Natural killer cell (primary cell): ENCODE measurements around the gene JPH3. TPM values are rescaled to one million over a fixed set of nuclear protein-coding genes. Genes with fewer than 3 reads are reported as not detected.

Source experiments
- ATAC-seq, 3 donors: fragments of 150-1000 bp in 2 of 3; fragments of 200-7000 bp in 1 of 3; cut with Tn5 transposase; 1 replicate in 1 of 3; 2 replicates in 2 of 3; pipeline ENCODE4 v1.10.0; 2021; ENCODE audit warnings: mild to moderate bottlenecking in 2 of 3, moderate library complexity in 2 of 3
- DNase-seq, 2 donors: peaks; one replicate each; pipeline versions ENCODE4 v3.0.0 to v3.0.0-alpha.2; 2013 to 2021; ENCODE audit warnings: mixed read lengths in 1 of 2
- H3K27ac ChIP-seq: one replicate; pipeline ENCODE4 v1.5.1; 2013; ENCODE audit warnings: mild to moderate bottlenecking, low read length
- H3K27me3 ChIP-seq: one replicate; pipeline ENCODE4 v1.6.1; 2013; ENCODE audit warnings: low read length; ENCODE audit not compliant: control insufficient read depth, insufficient read depth
- H3K36me3 ChIP-seq: one replicate; pipeline ENCODE4 v1.6.1; 2013; ENCODE audit warnings: low read length; ENCODE audit not compliant: control insufficient read depth, insufficient read depth
- H3K4me1 ChIP-seq: one replicate; pipeline ENCODE4 v1.6.1; 2013; ENCODE audit warnings: low read length; ENCODE audit not compliant: control insufficient read depth, insufficient read depth
- H3K4me3 ChIP-seq: one replicate; pipeline ENCODE4 v1.5.1; 2013; ENCODE audit warnings: low read length
- H3K9me3 ChIP-seq: one replicate; pipeline ENCODE4 v1.6.1; 2013; ENCODE audit warnings: low read length; ENCODE audit not compliant: control insufficient read depth, insufficient read depth
- H3K27ac Mint-ChIP-seq, 2 donors: one replicate each; pipeline ENCODE4 v1.8.0; 2022; ENCODE audit warnings: mild to moderate bottlenecking in 2 of 2, mixed read lengths in 2 of 2, moderate library complexity in 1 of 2
- H3K27me3 Mint-ChIP-seq, 2 donors: one replicate each; pipeline ENCODE4 v1.8.0; 2022; ENCODE audit warnings: low read depth in 2 of 2, mixed read lengths in 2 of 2
- H3K36me3 Mint-ChIP-seq: one replicate; pipeline ENCODE4 v1.8.0; 2022; ENCODE audit warnings: mixed read lengths
- H3K4me1 Mint-ChIP-seq, 2 donors: one replicate each; pipeline ENCODE4 v1.8.0; 2022; ENCODE audit warnings: mixed read lengths in 2 of 2
- H3K4me3 Mint-ChIP-seq: one replicate; pipeline ENCODE4 v1.8.0; 2022; ENCODE audit warnings: mild to moderate bottlenecking, moderate library complexity, mixed read lengths
- H3K9me3 Mint-ChIP-seq, 2 donors: one replicate each; pipeline ENCODE4 v1.8.0; 2022; ENCODE audit warnings: mixed read lengths in 2 of 2
- WGBS: methylation state at CpG from one replicate; pipeline ENCODE4 v1.1.7; 2013; ENCODE audit warnings: missing lambda C conversion rate; ENCODE audit not compliant: insufficient coverage; 5-methylcytosine and 5-hydroxymethylcytosine counted together
- intact Hi-C: fragments of 100-400 bp; cut with micrococcal nuclease; formaldehyde crosslinking; loops from one replicate; pipeline ENCODE4 v1.14.2; 2022
- total RNA-seq, 4 donors: library from RNA; stranded (reverse); fragments of 120-200 nt in 1 of 4; gene quantifications; one replicate each; pipeline versions ENCODE4 v1.2.3 to v1.2.4, GENCODE V29; 2013 to 2022
- TF ChIP-seq, protein P1 (sequence below): fragments of 200-600 bp; IDR thresholded peaks from one replicate; pipeline ENCODE4 v1.8.0; 2022; ENCODE audit warnings: antibody characterized with exemption

The JPH3 gene
- total RNA-seq, 3 donors from 2014 or later (not counting 1 experiment from before 2014, with no cell fraction given) = not detected

DNA sequence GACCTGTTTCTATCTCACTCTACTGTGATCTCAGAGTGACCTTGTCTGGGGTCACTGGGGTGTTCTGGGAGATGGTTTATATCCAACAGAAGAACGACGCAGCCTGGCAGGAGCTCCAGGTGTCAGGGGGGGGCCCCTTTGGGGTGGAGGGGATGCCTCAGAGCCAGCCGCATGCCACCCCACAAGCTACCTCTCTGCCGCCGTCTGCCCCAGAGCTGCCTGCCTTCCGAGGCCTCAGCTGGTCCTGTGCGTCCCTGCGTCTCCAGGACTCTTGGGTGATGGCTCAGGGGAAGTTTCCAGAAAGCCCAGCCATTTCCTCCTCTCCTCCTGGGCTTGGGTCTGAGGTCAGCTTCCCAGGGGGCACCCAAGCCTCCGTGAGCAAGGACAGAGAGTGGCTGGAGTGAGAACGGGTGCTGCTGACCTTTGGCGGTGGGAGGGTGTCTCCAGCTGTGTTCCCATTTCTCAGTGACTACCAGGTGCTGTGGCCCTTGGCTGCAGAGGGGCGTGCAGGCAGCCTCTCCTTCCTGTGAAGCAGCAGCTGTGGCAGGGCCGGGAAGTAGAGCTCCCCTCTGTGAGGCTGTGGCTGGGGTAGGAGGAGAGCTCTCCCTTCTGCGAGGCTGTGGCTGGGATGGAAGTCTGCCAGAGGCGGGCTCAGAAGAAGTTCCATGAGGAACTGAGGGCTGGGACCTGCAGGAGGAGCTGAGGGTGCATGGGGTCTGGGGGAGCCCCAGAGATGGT, 19.8 kb downstream of the JPH3 start:
- no peaks in the 10 kb centered on the region for H3K9me3 Mint-ChIP-seq
- intact Hi-C loops = no loop called here
- DNase-seq (no peak), ATAC-seq (no peak)
- WGBS = 48% methylated on average over 13 of the region's 15 CpGs
- peaks cover 0 to 4% of the 10 kb centered on the region in 2 donors for H3K27me3 Mint-ChIP-seq
- no peak overlapping the region for H3K4me3 Mint-ChIP-seq
- H3K4me1 Mint-ChIP-seq = peaks cover 0 to 5% of the 10 kb centered on the region in 2 donors
- Histone ChIP-seq H3K27ac (no peak overlapping the region), H3K4me3 (no peak overlapping the region), H3K36me3 (no peaks in the 10 kb centered on the region), H3K27me3 (no peaks in the 10 kb centered on the region), H3K9me3 (no peaks in the 10 kb centered on the region), H3K4me1 (no peaks in the 10 kb centered on the region)
- H3K36me3 Mint-ChIP-seq = no peaks in the 10 kb centered on the region
- TF ChIP-seq, protein P1, sequence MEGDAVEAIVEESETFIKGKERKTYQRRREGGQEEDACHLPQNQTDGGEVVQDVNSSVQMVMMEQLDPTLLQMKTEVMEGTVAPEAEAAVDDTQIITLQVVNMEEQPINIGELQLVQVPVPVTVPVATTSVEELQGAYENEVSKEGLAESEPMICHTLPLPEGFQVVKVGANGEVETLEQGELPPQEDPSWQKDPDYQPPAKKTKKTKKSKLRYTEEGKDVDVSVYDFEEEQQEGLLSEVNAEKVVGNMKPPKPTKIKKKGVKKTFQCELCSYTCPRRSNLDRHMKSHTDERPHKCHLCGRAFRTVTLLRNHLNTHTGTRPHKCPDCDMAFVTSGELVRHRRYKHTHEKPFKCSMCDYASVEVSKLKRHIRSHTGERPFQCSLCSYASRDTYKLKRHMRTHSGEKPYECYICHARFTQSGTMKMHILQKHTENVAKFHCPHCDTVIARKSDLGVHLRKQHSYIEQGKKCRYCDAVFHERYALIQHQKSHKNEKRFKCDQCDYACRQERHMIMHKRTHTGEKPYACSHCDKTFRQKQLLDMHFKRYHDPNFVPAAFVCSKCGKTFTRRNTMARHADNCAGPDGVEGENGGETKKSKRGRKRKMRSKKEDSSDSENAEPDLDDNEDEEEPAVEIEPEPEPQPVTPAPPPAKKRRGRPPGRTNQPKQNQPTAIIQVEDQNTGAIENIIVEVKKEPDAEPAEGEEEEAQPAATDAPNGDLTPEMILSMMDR = no peak
- no peak overlapping the region for H3K27ac Mint-ChIP-seq

DNA sequence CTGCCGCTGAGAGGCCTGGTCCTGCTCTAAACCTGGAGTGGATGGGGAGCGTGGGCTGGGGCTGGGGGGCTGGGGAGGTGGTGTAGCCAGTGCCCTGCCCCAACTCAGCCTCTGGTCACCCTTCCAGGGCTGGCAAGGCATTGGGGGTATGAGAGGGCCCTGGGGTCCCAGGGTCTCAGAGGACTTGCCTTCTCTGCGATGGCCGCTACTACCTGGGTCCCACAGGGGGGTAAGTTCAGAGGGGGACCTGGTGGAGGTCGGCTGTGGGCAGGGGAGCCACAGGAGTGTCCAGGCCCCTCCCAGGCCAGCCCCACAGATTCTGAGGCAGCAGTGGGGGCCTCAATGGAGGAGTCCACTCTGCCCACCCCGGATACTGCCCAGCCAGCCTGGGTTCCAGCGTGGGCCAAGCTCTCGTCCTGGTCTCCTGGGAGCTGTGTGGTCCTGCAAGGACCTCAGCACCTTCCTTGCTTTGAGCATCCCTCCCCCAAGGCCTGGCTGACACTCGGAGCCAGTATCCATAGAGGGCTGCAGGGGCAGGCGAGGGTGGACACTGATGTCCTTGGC, 20.5 kb downstream of the JPH3 start:
- ATAC-seq (no peak), DNase-seq (no peak)
- Mint-ChIP-seq H3K36me3 (no peaks in the 10 kb centered on the region), H3K27ac (no peak overlapping the region), H3K4me1 (peaks cover 0 to 5% of the 10 kb centered on the region in 2 donors), H3K9me3 (no peaks in the 10 kb centered on the region), H3K4me3 (no peak overlapping the region), H3K27me3 (peaks cover 0 to 4% of the 10 kb centered on the region in 2 donors)
- 87% methylated on average over 10 of the region's 10 CpGs for WGBS
- no peaks in the 10 kb centered on the region for H3K36me3 ChIP-seq
- no peak overlapping the region for H3K4me3 ChIP-seq
- intact Hi-C loops = no loop called here
- H3K9me3 ChIP-seq = no peaks in the 10 kb centered on the region
- no peaks in the 10 kb centered on the region for H3K27me3 ChIP-seq
- TF ChIP-seq, protein P1 = no peak
- no peaks in the 10 kb centered on the region for H3K4me1 ChIP-seq
- no peak overlapping the region for H3K27ac ChIP-seq

DNA sequence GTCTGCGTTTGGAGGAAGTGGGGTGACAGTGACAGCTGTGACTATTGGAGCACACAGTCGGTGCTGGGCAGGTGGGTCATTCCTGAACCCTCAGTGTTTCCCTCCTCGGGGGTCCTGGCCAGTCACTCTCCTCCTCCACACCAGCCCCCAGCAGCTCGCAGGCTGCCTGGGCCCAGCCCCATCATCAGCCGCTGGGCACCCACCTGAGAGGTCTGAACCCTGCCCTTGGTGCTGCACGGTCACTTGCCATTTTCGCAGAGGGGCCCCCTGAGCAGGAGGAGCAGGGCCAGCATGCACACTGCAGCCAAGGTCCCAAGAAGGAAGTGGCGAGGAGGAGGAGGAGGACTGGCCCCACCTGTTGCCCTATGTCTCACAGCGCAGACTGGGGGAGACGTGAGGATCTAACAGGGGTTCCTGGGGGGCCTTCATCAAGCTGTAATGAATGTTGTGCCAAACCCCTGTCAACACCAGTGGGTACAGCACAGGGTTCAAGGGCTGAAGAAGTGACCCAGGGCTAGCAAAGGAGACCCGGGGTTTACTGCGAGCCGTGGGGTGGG, 23.0 kb downstream of the JPH3 start:
- no peak overlapping the region for H3K4me3 Mint-ChIP-seq
- H3K36me3 Mint-ChIP-seq = no peaks in the 10 kb centered on the region
- no peak overlapping the region for H3K27ac Mint-ChIP-seq

More for the DNA sequence above, 23.0 kb downstream of the JPH3 start:
- Histone ChIP-seq H3K4me1 (no peaks in the 10 kb centered on the region), H3K4me3 (no peak overlapping the region), H3K27me3 (no peaks in the 10 kb centered on the region), H3K27ac (no peak overlapping the region), H3K36me3 (no peaks in the 10 kb centered on the region), H3K9me3 (no peaks in the 10 kb centered on the region)
- TF ChIP-seq, protein P1 = no peak
- intact Hi-C loops = no loop called here
- peaks cover 2 to 6% of the 10 kb centered on the region in 2 donors for H3K27me3 Mint-ChIP-seq
- WGBS = 80% methylated on average over 13 of the region's 13 CpGs
- DNase-seq (no peak), ATAC-seq (no peak)
- H3K4me1 Mint-ChIP-seq = no peaks in the 10 kb centered on the region
- H3K9me3 Mint-ChIP-seq = no peaks in the 10 kb centered on the region
